GM23338 (cell line): ENCODE results near the gene DPP10. TPM values are rescaled to one million over a fixed set of nuclear protein-coding genes. Genes with fewer than 3 reads are reported as not detected.
A peak's percentile ranks its signal among the peaks of the same experiment; 100 is the strongest.

Experiments
- ATAC-seq: fragments of 200-7000 bp; cut with Tn5 transposase; 3 replicates; pipeline ENCODE4 v1.9.1; 2020
- DNase-seq: peaks from one replicate; pipeline ENCODE4 v3.0.0-alpha.2; 2015; ENCODE audit warnings: low spot score
- H2AFZ ChIP-seq: fragments of 200-600 bp; sonication (generic); 2 replicates; pipeline ENCODE4 v1.8.0; 2016; ENCODE audit warnings: antibody characterized with exemption, mild to moderate bottlenecking, moderate library complexity
- H3F3A ChIP-seq: fragments of 200-600 bp; sonication (generic); replicated peaks from 2 replicates; pipeline ENCODE4 v1.8.0; 2017; ENCODE audit warnings: antibody characterized with exemption, mixed run types, low read depth
- H3K27ac ChIP-seq: fragments of 200-600 bp; sonication (generic); 2 replicates; pipeline ENCODE4 v1.6.1; 2016; ENCODE audit warnings: low read depth
- H3K27me3 ChIP-seq: fragments of 200-600 bp; sonication (generic); 2 replicates; pipeline ENCODE4 v1.8.0; 2016; ENCODE audit warnings: mild to moderate bottlenecking, mixed run types, moderate library complexity; ENCODE audit not compliant: insufficient read depth
- H3K36me3 ChIP-seq: fragments of 200-600 bp; sonication (generic); 2 replicates; pipeline ENCODE4 v1.8.0; 2016; ENCODE audit warnings: mild to moderate bottlenecking; ENCODE audit not compliant: insufficient read depth
- H3K4me1 ChIP-seq: fragments of 200-600 bp; sonication (generic); 2 replicates; pipeline ENCODE4 v1.8.0; 2016; ENCODE audit warnings: mild to moderate bottlenecking, moderate library complexity; ENCODE audit not compliant: insufficient read depth
- H3K4me2 ChIP-seq: fragments of 200-600 bp; sonication (generic); 2 replicates; pipeline ENCODE4 v1.7.1; 2017; ENCODE audit warnings: mixed run types
- H3K4me3 ChIP-seq: fragments of 200-600 bp; sonication (generic); 2 replicates; pipeline ENCODE4 v1.6.1; 2016; ENCODE audit warnings: mixed run types
- H3K79me2 ChIP-seq: fragments of 200-600 bp; sonication (generic); replicated peaks from 2 replicates; pipeline ENCODE4 v1.8.0; 2017; ENCODE audit warnings: mild to moderate bottlenecking; ENCODE audit not compliant: insufficient read depth
- H3K9me2 ChIP-seq: fragments of 200-600 bp; sonication (generic); 2 replicates; pipeline ENCODE4 v1.8.0; 2017; ENCODE audit not compliant: insufficient read depth
- H4K20me1 ChIP-seq: fragments of 200-600 bp; sonication (generic); replicated peaks from 2 replicates; pipeline ENCODE4 v1.8.0; 2017; ENCODE audit warnings: mild to moderate bottlenecking; ENCODE audit not compliant: insufficient read depth
- H3K27ac Mint-ChIP-seq: 2 replicates; pipeline ENCODE4 v1.8.0; 2020; ENCODE audit warnings: inconsistent platforms, mild to moderate bottlenecking, moderate library complexity, mixed read lengths
- H3K27me3 Mint-ChIP-seq: 3 replicates; pipeline ENCODE4 v1.8.0; 2022; ENCODE audit warnings: low read depth, mild to moderate bottlenecking, moderate library complexity, mixed read lengths, inconsistent platforms; ENCODE audit not compliant: insufficient read depth, poor library complexity
- H3K36me3 Mint-ChIP-seq: 3 replicates; pipeline ENCODE4 v1.8.0; 2021; ENCODE audit warnings: low read depth, mild to moderate bottlenecking, inconsistent platforms, moderate library complexity, mixed read lengths
- H3K4me1 Mint-ChIP-seq: 3 replicates; pipeline ENCODE4 v1.8.0; 2020; ENCODE audit warnings: mild to moderate bottlenecking, inconsistent platforms, mixed read lengths
- H3K4me3 Mint-ChIP-seq: 3 replicates; pipeline ENCODE4 v1.8.0; 2021; ENCODE audit warnings: moderate library complexity, mild to moderate bottlenecking, inconsistent platforms, mixed read lengths
- H3K9me3 Mint-ChIP-seq: 3 replicates; pipeline ENCODE4 v1.8.0; 2020; ENCODE audit warnings: moderate library complexity, mild to moderate bottlenecking, inconsistent platforms, mixed read lengths
- CREB1 ChIP-seq: fragments of 250-450 bp; sonication (Bioruptor Pico); IDR thresholded peaks from 2 replicates; pipeline ENCODE4 v1.5.0; 2020; ENCODE audit warnings: low read depth, mild to moderate bottlenecking, moderate library complexity
- CTCF ChIP-seq, 2 experiments: fragments of 200-600 bp in 1 of 2; sonication (generic) in 1 of 2; conservative IDR thresholded peaks; 2 replicates each; pipeline versions ENCODE4 v1.5.1 to v1.6.1; 2016 to 2017; ENCODE audit warnings: antibody characterized with exemption in 2 of 2, low read depth in 2 of 2, mild to moderate bottlenecking in 2 of 2, moderate library complexity in 1 of 2
- EZH2phosphoT487 ChIP-seq: fragments of 200-600 bp; sonication (generic); IDR thresholded peaks from one replicate; pipeline ENCODE4 v1.8.1; 2018; ENCODE audit warnings: antibody characterized with exemption; ENCODE audit not compliant: unreplicated experiment
- NANOG ChIP-seq: IDR thresholded peaks from 2 replicates; pipeline ENCODE4 v1.6.1; 2016; ENCODE audit warnings: antibody characterized with exemption, borderline replicate concordance
- POLR2AphosphoS5 ChIP-seq: IDR thresholded peaks from 2 replicates; pipeline ENCODE4 v1.6.1; 2016; ENCODE audit warnings: antibody characterized with exemption, low read depth
- REST ChIP-seq: IDR thresholded peaks from one replicate; pipeline ENCODE4 v1.6.1; 2018; ENCODE audit warnings: antibody characterized with exemption; ENCODE audit not compliant: unreplicated experiment
- STAT1 ChIP-seq: IDR thresholded peaks from one replicate; pipeline ENCODE4 v1.6.1; 2016; ENCODE audit warnings: antibody characterized with exemption; ENCODE audit not compliant: unreplicated experiment
- polyA plus RNA-seq: library from polyadenylated mRNA; unstranded; fragments of >200 nt; fragmentation: Nextera tagmentation; extraction: Ambion mirVana; gene quantifications from 2 replicates; pipeline ENCODE4 v1.2.1, GENCODE V29; 2016
- total RNA-seq: library from RNA; depleted of rRNA; stranded (reverse); fragments of >200 nt; shearing (Covaris generic); gene quantifications from 2 replicates; pipeline ENCODE4 v1.2.3, GENCODE V29; 2014
- TF ChIP-seq, protein P1 (sequence below): fragments of 250-450 bp; sonication (Bioruptor Pico); IDR thresholded peaks from 2 replicates; pipeline ENCODE4 v1.5.0; 2020; ENCODE audit warnings: mild to moderate bottlenecking, moderate library complexity

Gene DPP10
- total and polyA plus RNA-seq, 2 experiments from 2014 or later = 3.6 to 14.8 TPM

GRCh38 chr2:114742245-114742644 is 299.8 kb downstream of the DPP10 start (continued):
- TF ChIP-seq, protein P1, sequence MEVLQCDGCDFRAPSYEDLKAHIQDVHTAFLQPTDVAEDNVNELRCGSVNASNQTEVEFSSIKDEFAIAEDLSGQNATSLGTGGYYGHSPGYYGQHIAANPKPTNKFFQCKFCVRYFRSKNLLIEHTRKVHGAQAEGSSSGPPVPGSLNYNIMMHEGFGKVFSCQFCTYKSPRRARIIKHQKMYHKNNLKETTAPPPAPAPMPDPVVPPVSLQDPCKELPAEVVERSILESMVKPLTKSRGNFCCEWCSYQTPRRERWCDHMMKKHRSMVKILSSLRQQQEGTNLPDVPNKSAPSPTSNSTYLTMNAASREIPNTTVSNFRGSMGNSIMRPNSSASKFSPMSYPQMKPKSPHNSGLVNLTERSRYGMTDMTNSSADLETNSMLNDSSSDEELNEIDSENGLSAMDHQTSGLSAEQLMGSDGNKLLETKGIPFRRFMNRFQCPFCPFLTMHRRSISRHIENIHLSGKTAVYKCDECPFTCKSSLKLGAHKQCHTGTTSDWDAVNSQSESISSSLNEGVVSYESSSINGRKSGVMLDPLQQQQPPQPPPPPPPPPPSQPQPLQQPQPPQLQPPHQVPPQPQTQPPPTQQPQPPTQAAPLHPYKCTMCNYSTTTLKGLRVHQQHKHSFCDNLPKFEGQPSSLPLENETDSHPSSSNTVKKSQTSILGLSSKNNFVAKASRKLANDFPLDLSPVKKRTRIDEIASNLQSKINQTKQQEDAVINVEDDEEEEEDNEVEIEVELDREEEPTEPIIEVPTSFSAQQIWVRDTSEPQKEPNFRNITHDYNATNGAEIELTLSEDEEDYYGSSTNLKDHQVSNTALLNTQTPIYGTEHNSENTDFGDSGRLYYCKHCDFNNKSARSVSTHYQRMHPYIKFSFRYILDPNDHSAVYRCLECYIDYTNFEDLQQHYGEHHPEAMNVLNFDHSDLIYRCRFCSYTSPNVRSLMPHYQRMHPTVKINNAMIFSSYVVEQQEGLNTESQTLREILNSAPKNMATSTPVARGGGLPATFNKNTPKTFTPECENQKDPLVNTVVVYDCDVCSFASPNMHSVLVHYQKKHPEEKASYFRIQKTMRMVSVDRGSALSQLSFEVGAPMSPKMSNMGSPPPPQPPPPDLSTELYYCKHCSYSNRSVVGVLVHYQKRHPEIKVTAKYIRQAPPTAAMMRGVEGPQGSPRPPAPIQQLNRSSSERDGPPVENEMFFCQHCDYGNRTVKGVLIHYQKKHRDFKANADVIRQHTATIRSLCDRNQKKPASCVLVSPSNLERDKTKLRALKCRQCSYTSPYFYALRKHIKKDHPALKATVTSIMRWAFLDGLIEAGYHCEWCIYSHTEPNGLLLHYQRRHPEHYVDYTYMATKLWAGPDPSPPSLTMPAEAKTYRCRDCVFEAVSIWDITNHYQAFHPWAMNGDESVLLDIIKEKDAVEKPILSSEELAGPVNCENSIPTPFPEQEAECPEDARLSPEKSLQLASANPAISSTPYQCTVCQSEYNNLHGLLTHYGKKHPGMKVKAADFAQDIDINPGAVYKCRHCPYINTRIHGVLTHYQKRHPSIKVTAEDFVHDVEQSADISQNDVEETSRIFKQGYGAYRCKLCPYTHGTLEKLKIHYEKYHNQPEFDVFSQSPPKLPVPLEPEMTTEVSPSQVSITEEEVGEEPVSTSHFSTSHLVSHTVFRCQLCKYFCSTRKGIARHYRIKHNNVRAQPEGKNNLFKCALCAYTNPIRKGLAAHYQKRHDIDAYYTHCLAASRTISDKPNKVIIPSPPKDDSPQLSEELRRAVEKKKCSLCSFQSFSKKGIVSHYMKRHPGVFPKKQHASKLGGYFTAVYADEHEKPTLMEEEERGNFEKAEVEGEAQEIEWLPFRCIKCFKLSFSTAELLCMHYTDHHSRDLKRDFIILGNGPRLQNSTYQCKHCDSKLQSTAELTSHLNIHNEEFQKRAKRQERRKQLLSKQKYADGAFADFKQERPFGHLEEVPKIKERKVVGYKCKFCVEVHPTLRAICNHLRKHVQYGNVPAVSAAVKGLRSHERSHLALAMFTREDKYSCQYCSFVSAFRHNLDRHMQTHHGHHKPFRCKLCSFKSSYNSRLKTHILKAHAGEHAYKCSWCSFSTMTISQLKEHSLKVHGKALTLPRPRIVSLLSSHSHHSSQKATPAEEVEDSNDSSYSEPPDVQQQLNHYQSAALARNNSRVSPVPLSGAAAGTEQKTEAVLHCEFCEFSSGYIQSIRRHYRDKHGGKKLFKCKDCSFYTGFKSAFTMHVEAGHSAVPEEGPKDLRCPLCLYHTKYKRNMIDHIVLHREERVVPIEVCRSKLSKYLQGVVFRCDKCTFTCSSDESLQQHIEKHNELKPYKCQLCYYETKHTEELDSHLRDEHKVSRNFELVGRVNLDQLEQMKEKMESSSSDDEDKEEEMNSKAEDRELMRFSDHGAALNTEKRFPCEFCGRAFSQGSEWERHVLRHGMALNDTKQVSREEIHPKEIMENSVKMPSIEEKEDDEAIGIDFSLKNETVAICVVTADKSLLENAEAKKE (CRISPR knock-in tag) = no peak
- no peak for TF ChIP-seq REST
- no peak for TF ChIP-seq NANOG
- TF ChIP-seq CREB1 = no peak
- TF ChIP-seq EZH2phosphoT487 = no peak
- no peak for TF ChIP-seq POLR2AphosphoS5

GRCh38 chr2:114745700-114746099 is 303.3 kb downstream of the DPP10 start:
- no peaks in the 10 kb centered on the region for H3K9me2 ChIP-seq
- Mint-ChIP-seq H3K9me3 (peaks cover 11% of the 10 kb centered on the region), H3K4me3 (no peak overlapping the region), H3K4me1 (peaks cover 9% of the 10 kb centered on the region), H3K27me3 (no peaks in the 10 kb centered on the region), H3K36me3 (no peaks in the 10 kb centered on the region), H3K27ac (no peak overlapping the region)
- DNase-seq (no peak), ATAC-seq (no peak)
- peaks cover 3% of the 10 kb centered on the region; the same call in 1 of the 2 replicates for H3K36me3 ChIP-seq
- no peaks in the 10 kb centered on the region for H3K27me3 ChIP-seq
- no peak overlapping the region for H3K4me3 ChIP-seq
- H2AFZ ChIP-seq = peak overlapping the region; percentile 81; the same call in 1 of the 2 replicates
- H3K27ac ChIP-seq = no peak overlapping the region
- H3F3A ChIP-seq = no peaks in the 10 kb centered on the region
- no peak overlapping the region for H3K4me2 ChIP-seq
- H4K20me1 ChIP-seq = no peaks in the 10 kb centered on the region
- no peaks in the 10 kb centered on the region for H3K79me2 ChIP-seq
- H3K4me1 ChIP-seq = peaks cover 6% of the 10 kb centered on the region; the same call in 1 of the 2 replicates
- TF ChIP-seq STAT1 = no peak
- no peak for TF ChIP-seq NANOG
- no peak for TF ChIP-seq REST
- no peak for TF ChIP-seq CTCF (conservative IDR thresholded peaks at IDR 0.05; ENCODE audit: low read depth in 2 of 2)
